ENCODE results near the gene GTPBP6. TPM values are rescaled to one million over a fixed set of nuclear protein-coding genes. Genes with fewer than 3 reads are reported as not detected.

GTPBP6 gene
- total RNA-seq, 4 donors from 2014 or later = 39.3 to 84.1 (median 56.3) TPM

- peaks cover 0 to 18% of the 10 kb centered on the region in 2 donors for H3K27me3 ChIP-seq
- no peak for DNase-seq (ENCODE audit: low spot score in 2 of 2)
Measured at GRCh38 chrX:255923-256331, 62.7 kb downstream of the GTPBP6 start.

More at GRCh38 chrX:255923-256331, 62.7 kb downstream of the GTPBP6 start:
- TF ChIP-seq CTCF (IDR thresholded peaks at IDR 0.05) (no peak), EP300 (IDR thresholded peaks at IDR 0.05) (no peak), POLR2A (IDR thresholded peaks at IDR 0.05) (no peak)
- Histone ChIP-seq H3K4me3 (no peak overlapping the region), H3K9me3 (peaks cover 0 to 9% (median 0%) of the 10 kb centered on the region in 4 donors), H3K4me1 (no peaks in the 10 kb centered on the region), H3K36me3 (no peaks in the 10 kb centered on the region), H3K27ac (no peak overlapping the region)
- WGBS, 2 donors = 66 to 80% methylated on average over 16 to 28 of the region's 28 CpGs

Other genes starting within 250 kb of the GTPBP6 start
- 10 to 100 TPM in 2 of 4 donors, 1 to 10 TPM in 2; 5.7 to 18.8 (median 9.2) TPM for gene PLCXD1, start 37.4 kb downstream of the GTPBP6 start, total RNA-seq
- gene PPP2R3B, start 68.1 kb upstream of the GTPBP6 start, total RNA-seq = 10 to 100 TPM; 20.4 to 59.4 (median 32.7) TPM